Keratinocyte (primary cell): ENCODE results near the gene SMIM14.

Experiments
- EZH2 ChIP-seq: IDR thresholded peaks from one replicate; pipeline ENCODE4 v1.6.1; 2012; ENCODE audit warnings: inconsistent platforms, mild to moderate bottlenecking, low read length, moderate library complexity
- TF ChIP-seq, protein P1 (sequence below), 3 experiments: IDR thresholded peaks in 1 of 3; conservative IDR thresholded peaks in 1 of 3; optimal IDR thresholded peaks in 1 of 3; 2 replicates in 2 of 3; 3 replicates in 1 of 3; pipeline versions ENCODE3 to v1.5.1; 2011; ENCODE audit warnings: low read length in 3 of 3, mild to moderate bottlenecking in 3 of 3, moderate library complexity in 2 of 3, control low read depth in 1 of 3, inconsistent platforms in 1 of 3; ENCODE audit not compliant: insufficient read depth in 2 of 3; ENCODE audit errors: extremely low read depth in 1 of 3

- TF ChIP-seq EZH2: no peak
- TF ChIP-seq, protein P1, sequence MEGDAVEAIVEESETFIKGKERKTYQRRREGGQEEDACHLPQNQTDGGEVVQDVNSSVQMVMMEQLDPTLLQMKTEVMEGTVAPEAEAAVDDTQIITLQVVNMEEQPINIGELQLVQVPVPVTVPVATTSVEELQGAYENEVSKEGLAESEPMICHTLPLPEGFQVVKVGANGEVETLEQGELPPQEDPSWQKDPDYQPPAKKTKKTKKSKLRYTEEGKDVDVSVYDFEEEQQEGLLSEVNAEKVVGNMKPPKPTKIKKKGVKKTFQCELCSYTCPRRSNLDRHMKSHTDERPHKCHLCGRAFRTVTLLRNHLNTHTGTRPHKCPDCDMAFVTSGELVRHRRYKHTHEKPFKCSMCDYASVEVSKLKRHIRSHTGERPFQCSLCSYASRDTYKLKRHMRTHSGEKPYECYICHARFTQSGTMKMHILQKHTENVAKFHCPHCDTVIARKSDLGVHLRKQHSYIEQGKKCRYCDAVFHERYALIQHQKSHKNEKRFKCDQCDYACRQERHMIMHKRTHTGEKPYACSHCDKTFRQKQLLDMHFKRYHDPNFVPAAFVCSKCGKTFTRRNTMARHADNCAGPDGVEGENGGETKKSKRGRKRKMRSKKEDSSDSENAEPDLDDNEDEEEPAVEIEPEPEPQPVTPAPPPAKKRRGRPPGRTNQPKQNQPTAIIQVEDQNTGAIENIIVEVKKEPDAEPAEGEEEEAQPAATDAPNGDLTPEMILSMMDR (optimal IDR thresholded peaks at IDR 0.05 in 1 of 3, IDR thresholded peaks at IDR 0.05 in 1 of 3, conservative IDR thresholded peaks at IDR 0.05 in 1 of 3; ENCODE audit: extremely low read depth in 1 of 3, insufficient read depth in 2 of 3, low read length in 3 of 3): no peak
These were observed 26.4 kb upstream of the SMIM14 start for GRCh38 chr4:39664828-39665731.
